ENCODE results near the gene TMEM219.
"Not testable (repeated sequence)": the region's sequence is repeated elsewhere in the genome, so short reads cannot be mapped to it uniquely, and the experiment has no call there.

Gene TMEM219

DNA sequence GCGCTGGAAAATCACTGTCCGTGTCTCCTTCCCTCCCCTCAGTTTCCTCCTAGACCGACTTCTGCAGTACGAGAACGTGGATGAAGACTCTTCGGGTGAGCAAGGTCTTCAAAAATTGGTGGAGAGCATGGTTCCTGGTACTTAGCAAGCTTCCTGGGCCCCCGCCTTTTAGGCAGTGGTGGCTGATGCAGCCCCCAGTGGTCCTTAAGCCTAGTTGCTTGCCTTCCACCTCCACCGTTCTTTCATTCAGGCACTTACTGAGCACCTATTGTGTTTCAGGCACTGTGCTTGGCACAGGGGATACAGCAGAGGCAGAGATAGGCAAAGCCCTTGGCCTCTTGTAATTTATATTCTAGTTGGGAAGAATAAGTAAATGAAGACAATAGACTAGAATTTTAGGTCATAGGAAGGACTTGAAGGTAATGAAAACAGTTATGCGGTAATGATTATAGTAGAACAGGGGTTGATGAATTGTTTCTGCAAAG lies 34.9 kb downstream of the TMEM219 start:
- no peak for DNase-seq

DNA sequence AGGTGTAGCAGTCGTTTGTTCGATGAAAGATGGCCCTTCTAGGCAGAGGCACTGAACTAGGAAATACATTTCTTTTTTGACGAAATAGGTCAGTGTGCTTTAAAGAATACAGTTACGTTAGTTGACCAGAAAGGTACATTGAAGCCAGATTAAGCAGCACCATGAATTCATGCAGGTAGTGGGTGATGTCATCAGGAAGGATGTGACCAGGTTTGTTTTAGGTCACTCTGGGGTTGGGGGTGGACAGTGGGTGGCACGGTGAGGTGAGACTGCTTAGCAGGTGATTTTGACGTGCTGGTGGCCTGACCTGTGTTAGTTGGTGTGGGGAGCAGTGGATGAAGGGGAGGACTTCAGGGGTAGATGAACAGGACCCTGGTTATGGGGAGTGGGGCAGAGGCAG lies 37.7 kb downstream of the TMEM219 start:
- no peak for DNase-seq

- no peak for DNase-seq
Measured at GRCh38 chr16:30000735-30001631, 39.1 kb downstream of the TMEM219 start.

DNA sequence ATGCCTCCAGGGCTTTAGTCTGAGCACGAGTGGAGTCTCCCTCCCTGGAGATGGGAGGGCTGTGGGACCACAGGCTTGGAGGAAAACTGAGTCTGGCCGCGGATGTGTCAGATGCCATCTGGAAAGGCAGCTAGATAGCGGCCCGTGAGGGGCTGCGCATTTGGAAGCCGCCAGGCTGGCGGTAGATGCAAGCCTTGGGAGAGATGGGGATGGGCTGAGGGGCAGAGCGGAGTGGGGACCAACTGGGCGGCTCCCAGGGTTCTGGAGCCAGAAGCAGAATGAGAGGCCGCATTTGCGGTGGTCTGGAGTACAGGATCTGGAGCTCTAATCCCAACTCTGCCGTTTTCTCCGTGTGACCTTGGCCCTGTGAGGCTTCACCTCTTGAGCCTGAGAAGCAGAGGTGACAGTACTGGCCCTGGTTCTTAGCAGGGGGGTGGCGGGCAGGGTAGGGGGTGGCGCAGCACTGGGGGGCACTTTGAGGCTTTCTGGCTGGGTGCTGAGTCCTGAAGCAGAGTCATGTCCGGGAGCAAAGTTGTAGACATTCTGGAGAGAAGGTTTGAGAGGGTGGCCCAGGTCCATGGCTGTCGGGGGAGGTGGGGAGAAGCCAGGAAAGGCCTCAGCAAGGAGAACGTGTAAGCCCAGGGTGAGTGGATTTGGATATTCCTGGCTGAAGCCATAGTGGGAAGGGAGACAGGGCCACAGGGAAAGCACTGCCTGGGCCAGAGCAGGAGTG lies 40.9 kb downstream of the TMEM219 start:
- DNase-seq = no peak

DNA sequence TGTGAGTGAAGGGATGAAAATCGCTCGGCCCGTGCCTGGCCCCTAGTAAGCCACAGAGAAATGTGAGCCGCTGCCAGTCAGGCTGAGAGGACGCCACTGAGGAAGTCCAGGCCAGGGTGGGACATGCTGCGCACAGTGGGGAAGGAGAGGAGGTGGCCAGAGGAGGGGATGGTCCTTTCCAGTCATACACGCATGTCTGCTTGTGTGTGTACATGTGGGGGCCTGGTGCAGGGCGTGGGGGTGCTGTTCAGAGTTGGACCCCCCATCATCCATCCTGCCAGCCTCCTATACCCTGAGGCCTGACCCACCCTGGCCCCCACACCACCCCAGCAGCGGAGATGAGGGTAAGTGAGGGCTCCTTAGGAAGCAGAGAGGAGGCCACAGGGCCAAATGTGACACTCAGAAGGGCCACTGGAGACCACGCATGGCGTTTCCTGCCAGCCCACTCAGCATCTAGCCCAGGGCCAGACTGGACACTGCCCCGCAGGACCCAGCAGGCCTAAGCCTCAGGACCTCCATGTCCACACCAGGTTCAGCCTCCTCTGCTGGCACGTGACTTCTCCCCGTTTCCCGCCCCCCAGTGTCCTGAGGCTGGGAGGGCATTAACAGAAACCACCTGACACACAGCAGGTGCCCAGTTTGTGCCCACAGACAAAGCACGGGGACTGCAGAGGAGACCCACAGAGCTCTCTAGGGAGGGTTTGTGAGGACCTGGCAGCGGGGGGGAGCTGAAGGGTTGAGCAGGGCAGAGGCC lies 42.0 kb downstream of the TMEM219 start:
- no peak for DNase-seq

- DNase-seq = no peak
Measured at GRCh38 chr16:30004424-30004776, 42.5 kb downstream of the TMEM219 start.

DNA sequence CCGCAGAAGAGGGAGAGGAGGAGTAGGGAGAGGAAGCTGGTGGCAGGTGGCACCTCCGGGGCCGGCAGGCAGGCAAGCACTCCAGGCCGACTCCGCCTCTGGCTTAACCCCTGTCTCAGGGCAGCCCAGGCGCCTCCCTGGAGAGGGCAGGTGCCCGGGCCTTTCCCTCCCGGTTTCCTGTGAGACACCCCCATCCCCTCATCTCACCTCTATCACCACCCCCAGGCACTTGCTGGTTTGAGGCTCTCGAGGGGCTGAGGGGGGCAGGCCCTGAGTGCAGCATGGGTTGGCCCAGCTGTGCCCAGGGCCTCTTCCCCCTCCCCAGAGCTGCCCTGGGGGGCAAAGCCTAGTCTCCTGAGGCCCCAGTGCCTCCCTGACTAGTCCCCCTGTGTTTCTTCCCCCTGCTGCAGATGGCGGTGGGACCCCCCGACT lies 42.9 kb downstream of the TMEM219 start:
- DNase-seq = no peak

GRCh38 chr16:30005341-30006094 lies 43.6 kb downstream of the TMEM219 start:
- no peak for DNase-seq

DNA sequence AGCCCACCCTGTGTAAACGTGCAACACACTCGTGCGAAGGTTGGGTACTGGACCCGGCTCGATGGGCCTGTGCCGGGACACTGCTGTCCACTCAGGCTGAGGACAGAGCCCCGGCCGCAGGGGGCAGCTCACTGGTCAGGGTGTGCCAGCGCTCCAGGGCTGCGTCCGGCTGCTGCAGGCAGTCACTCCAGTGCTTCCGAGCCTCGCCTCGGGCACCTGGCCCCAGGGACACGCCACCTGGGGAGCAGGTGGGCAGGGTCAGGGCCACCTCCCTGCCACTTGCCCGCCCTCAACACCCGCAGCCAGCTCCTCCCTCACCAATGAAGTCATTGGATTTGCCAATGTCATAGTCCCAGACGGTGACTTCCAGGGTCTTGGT lies 44.2 kb downstream of the TMEM219 start:
- DNase-seq = no peak

DNA sequence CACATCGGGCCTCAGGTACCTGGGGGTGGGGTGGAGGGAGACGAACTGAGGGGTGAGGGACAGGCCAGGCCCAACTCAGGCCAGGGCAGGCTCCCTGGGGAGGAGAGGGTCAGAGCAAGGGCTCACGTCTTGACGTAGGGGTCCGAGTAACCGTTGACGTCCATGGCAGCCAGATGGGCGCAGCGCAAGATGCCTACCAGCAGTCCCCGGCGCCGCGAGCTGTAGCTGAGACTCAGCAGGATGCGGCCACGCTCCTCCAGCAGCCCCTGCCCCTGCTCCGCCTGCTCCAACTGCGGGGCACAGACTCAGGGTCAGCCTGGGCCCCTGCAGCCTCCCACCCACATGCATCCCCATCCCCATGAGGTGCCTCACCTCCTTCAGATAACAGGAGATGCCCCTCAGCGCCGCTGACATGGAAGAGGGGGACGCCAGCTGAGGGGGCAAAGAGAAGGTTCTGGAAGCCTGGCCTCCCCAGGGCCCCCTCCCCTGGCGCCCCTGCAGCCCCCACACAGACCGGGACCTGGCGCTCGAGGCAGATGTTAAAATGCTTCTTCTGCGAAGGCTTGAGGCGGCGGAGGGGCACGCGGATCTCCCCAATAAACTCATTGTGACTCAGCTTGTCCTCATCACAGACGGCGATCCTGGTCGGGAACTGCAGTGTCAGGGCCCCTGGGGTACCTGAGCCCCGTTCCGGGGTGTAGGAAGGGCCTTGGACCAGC lies 44.9 kb downstream of the TMEM219 start:
- DNase-seq = no peak

DNA sequence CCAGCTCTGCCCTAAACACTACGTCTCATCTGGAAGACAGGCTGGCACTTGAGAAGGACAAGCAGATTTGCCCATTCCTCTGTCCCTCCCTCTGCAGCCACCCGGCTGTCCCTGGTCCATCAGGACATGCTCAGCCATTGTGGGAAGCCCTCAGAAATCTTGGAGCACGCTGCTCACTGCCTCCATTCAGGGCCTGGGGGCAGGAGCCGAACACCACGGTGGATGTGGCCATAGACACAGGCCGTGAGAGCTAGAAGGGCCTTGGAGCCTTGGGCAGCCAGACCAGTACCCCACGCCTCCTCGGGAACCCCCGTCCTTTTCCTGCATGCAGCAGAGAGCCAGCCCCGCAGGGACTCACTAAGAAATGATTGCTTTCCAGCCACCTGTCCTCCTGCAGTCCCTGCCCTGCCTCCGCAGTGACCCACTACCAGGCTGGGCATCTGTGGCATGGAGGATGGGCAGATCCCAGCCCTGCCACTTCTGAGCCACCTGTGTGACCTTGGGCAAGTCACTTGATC lies 45.6 kb downstream of the TMEM219 start:
- DNase-seq = no peak

- DNase-seq = no peak
Measured at GRCh38 chr16:30009085-30009862, 47.4 kb downstream of the TMEM219 start.

GRCh38 chr16:30009990-30010843 lies 48.3 kb downstream of the TMEM219 start:
- no peak for DNase-seq

DNA sequence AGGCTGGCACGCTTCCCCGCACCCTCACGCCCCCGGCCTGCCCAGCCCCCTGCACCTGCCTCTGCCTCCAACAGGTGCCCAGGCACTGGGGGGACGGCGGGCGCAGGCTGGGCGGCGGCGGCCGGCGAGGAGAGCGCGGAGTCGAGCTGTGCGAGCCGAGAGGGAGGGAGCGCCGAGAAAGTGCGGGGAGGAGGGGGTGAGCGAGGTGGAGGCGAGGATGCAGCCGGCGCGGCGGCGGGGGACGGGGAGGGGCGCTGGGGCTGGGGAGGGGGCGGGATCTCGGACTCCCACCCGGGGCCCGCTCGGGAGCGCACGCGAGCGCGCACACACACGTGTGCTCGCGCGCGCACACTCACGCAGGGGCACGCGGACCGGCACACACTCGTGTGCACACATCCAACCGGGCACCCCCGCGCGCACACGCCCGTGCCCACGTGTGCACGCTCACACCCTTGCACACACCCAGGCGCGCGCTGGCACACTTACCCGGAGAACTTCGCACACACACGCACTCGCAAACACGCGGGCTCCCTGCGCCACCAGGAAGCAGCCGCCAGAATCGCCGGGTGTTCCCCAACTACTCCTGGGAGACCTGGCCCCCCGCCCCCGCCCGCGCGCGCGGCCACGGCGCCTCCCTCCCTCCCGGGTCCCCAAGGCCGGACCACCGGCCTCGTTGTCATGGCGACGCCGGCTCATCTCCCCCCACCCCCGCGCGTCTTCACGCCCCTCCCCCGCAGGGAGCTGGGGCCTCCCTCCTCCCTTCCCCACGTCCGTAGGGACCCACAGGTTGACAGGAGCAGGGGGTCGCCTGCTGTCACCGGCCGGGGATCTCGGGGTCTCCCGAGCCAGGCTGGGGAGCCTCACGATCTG lies 49.2 kb downstream of the TMEM219 start, which contains the start of gene DOC2A:
Gene DOC2A (minus strand): TSS at position 184 of the 870 bp plus-strand sequence. CDS start 805 bp downstream, outside the sequence.
- no peak for DNase-seq

DNA sequence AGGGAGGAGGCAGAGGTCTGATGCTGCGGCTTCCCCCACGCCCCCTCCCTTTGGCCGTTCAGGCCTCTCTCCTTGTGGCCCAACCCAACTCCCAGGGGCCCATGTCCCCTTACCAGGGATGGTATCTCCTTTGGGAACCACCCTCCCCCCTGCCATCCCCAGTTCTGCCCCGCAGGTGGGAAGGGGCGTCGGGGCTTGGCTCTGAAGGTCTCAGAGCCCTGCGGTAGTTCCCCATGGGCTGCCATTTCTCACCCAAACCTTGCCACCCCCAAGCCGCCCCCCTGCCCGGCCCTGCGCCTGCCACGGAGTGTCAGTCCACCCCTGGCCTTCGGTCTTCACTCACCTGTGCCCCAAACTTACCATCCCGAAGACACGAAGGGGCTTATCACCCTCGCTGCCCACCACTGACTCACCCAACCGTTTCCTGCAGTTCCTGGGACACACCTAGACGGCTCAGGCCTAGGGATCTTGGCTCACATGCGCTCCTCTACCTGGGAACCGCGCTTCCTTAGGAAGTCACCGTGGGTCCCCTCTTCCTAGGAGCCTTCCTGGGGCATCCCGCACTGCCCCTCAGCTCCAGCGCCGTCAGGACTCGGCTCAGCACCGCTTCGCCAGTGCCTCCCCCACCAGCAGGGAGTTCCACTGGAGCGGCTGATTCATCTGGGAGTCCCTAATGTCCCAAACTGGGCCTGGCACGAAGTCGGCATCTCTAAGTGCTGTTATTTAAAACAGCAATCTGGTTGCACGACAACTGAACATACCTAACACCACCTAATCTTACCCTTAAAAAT lies 50.0 kb downstream of the TMEM219 start:
- no peak for DNase-seq

- DNase-seq = not testable (repeated sequence)
Measured at GRCh38 chr16:30012598-30012997, 50.7 kb downstream of the TMEM219 start.

- not testable (repeated sequence) for DNase-seq
Measured at GRCh38 chr16:30015450-30015849, 53.6 kb downstream of the TMEM219 start.

All from T1000 (cell line).